H54 (cell line): ENCODE results near the gene ACR.
A peak's percentile ranks its signal among the peaks of the same experiment; 100 is the strongest.
"Not testable (repeated sequence)": the region's sequence is repeated elsewhere in the genome, so short reads cannot be mapped to it uniquely, and the experiment has no call there.

Source experiments
- DNase-seq: peaks from one replicate; pipeline ENCODE4 v3.0.0; 2011; ENCODE audit warnings: low spot score, mixed read lengths; ENCODE audit not compliant: insufficient read length
- FAIRE-seq: peaks from 3 replicates; lab custom pipeline; 2011; peaks lifted over from hg19 to GRCh38; lab: Jason Lieb, UNC
- POLR2A ChIP-seq: IDR thresholded peaks from 2 replicates; pipeline ENCODE4 v1.6.1; 2011; ENCODE audit warnings: low read depth, mild to moderate bottlenecking, low read length

The ACR gene

GRCh38 chr22:50783033-50783879 lies 45.3 kb downstream of the ACR start, which contains the start of gene RABL2B:
Gene RABL2B (minus strand): TSS chr22:50783636. CDS start chr22:50782294, 1,342 bp downstream.
- DNase-seq, result peak; percentile 79
- TF ChIP-seq POLR2A, result peak; percentile 62
- FAIRE-seq, result not testable (repeated sequence)

- not testable (repeated sequence) for FAIRE-seq, DNase-seq
Measured at GRCh38 chr22:50783880-50784276, 45.9 kb downstream of the ACR start.

- FAIRE-seq, DNase-seq: not testable (repeated sequence)
Measured at GRCh38 chr22:50785289-50785688, 47.3 kb downstream of the ACR start.

- FAIRE-seq, DNase-seq: not testable (repeated sequence)
Measured at GRCh38 chr22:50786936-50787335, 48.9 kb downstream of the ACR start.
